ENCODE results near the gene TSGA10IP.

TSGA10IP gene

GRCh38 chr11:66003291-66003690 lies 58.0 kb downstream of the TSGA10IP start:
- no peak for DNase-seq (ENCODE audit: low read depth in 1 of 2, low spot score in 1 of 2)

- DNase-seq (ENCODE audit: low read depth in 1 of 2, low spot score in 1 of 2) = no peak
Measured at GRCh38 chr11:66004186-66004585, 58.9 kb downstream of the TSGA10IP start.

- DNase-seq (ENCODE audit: low read depth in 1 of 2, low spot score in 1 of 2) = no peak
Measured at GRCh38 chr11:66006134-66006890, 61.0 kb downstream of the TSGA10IP start.

GRCh38 chr11:66006891-66007176 lies 61.6 kb downstream of the TSGA10IP start:
- DNase-seq (ENCODE audit: low read depth in 1 of 2, low spot score in 1 of 2) = no peak

GRCh38 chr11:66007201-66007634 lies 61.9 kb downstream of the TSGA10IP start:
- no peak for DNase-seq (ENCODE audit: low read depth in 1 of 2, low spot score in 1 of 2)

GRCh38 chr11:66008095-66008467 lies 62.8 kb downstream of the TSGA10IP start:
- DNase-seq (ENCODE audit: low read depth in 1 of 2, low spot score in 1 of 2) = no peak

GRCh38 chr11:66008468-66009101 lies 63.3 kb downstream of the TSGA10IP start:
- no peak for DNase-seq (ENCODE audit: low read depth in 1 of 2, low spot score in 1 of 2)

Data from activated T-helper 1 cell treated with anti-CD3 and anti-CD28 coated beads, Interleukin-2, amount 50 U/mL, for 16 hours (primary cell).